SH-SY5Y (cell line): ENCODE measurements around the gene PIK3C2G.

Experiments
- GATA2 ChIP-seq: IDR thresholded peaks from 2 replicates; pipeline ENCODE4 v1.6.1; 2011; ENCODE audit warnings: mild to moderate bottlenecking, low read depth, low read length
- GATA3 ChIP-seq: IDR thresholded peaks from 2 replicates; pipeline ENCODE4 v1.6.1; 2011; ENCODE audit warnings: low read depth, mild to moderate bottlenecking, low read length, moderate library complexity

DNA sequence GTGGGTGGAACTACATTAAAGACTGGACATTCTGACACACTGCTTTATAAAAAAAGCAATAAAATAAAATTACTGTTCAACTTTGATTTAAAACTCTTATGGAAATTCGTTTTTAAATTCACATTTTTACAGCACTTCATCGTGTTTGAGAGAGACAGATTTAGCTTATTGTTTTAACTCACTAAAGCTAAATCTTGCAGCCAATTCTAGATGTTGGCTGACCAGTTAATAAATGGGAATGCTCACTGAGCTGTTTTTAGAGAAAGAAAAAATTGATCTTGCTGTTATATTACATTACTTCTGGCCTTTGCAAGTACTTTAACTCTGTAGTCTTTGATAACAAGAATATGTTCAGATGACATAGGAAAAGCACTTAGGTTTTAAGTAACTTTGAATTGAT lies 319.4 kb downstream of the PIK3C2G start:
- TF ChIP-seq GATA3 (no peak), GATA2 (no peak)
